ENCODE results near the gene MUS81.

MUS81 gene

GRCh38 chr11:65861533-65862183, 1.4 kb downstream of the MUS81 start:
- Mint-ChIP-seq H3K36me3 (ENCODE audit: low read depth) (peaks cover 45% of the 10 kb centered on the region), H3K27me3 (ENCODE audit: low read depth) (no peaks in the 10 kb centered on the region), H3K4me1 (ENCODE audit: low read depth) (peaks cover 30% of the 10 kb centered on the region), H3K4me3 (peak overlapping the region; percentile 91), H3K27ac (peak overlapping the region; percentile 93), H3K9me3 (no peaks in the 10 kb centered on the region)
- DNase-seq (ENCODE audit: low spot score): no peak

DNA sequence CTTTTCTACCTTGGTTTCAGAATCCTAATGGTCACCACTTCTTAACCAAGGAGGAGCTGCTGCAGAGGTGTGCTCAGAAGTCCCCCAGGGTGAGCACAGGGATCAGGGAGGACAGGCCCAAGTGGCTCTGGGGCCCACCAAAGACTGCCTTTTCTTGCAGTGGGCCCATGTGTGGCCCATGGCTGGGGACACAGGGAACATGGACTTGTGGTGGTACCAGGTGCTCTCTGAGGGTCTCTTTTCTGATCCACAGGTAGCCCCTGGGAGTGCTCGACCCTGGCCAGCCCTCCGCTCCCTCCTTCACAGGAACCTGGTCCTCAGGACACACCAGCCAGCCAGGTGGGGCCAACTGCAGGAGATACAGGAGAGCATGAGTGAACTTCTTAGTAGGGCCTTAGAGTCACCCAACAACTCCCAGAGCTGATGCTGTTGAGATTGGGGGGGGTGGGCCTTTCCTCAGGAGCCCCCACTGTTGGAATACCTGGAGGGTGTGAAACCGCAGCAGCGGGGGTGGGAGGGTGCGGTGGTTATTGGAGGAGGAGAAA, 2.0 kb downstream of the MUS81 start:
- DNase-seq (ENCODE audit: low spot score): no peak
- Mint-ChIP-seq H3K27ac (peak overlapping the region; percentile 13), H3K4me1 (ENCODE audit: low read depth) (peaks cover 28% of the 10 kb centered on the region), H3K9me3 (no peaks in the 10 kb centered on the region), H3K27me3 (ENCODE audit: low read depth) (no peaks in the 10 kb centered on the region), H3K36me3 (ENCODE audit: low read depth) (peaks cover 48% of the 10 kb centered on the region), H3K4me3 (peak overlapping the region; percentile 44)

- Mint-ChIP-seq H3K36me3 (ENCODE audit: low read depth) (peaks cover 48% of the 10 kb centered on the region), H3K4me3 (peak overlapping the region; percentile 44), H3K27me3 (ENCODE audit: low read depth) (no peaks in the 10 kb centered on the region), H3K27ac (peak overlapping the region; percentile 13), H3K9me3 (no peaks in the 10 kb centered on the region), H3K4me1 (ENCODE audit: low read depth) (peaks cover 27% of the 10 kb centered on the region)
- DNase-seq (ENCODE audit: low spot score): no peak
Observed at GRCh38 chr11:65862941-65863888, 3.0 kb downstream of the MUS81 start.

GRCh38 chr11:65863889-65864705, 3.9 kb downstream of the MUS81 start:
- Mint-ChIP-seq H3K27me3 (ENCODE audit: low read depth) (no peaks in the 10 kb centered on the region), H3K27ac (peak overlapping the region; percentile 36), H3K4me1 (ENCODE audit: low read depth) (peaks cover 21% of the 10 kb centered on the region), H3K9me3 (no peaks in the 10 kb centered on the region), H3K36me3 (ENCODE audit: low read depth) (peaks cover 48% of the 10 kb centered on the region), H3K4me3 (no peak overlapping the region)
- no peak for DNase-seq (ENCODE audit: low spot score)

- peaks cover 48% of the 10 kb centered on the region for H3K36me3 Mint-ChIP-seq (ENCODE audit: low read depth)
- no peak overlapping the region for H3K4me3 Mint-ChIP-seq
Observed at GRCh38 chr11:65864706-65865471, 4.7 kb downstream of the MUS81 start.

DNA sequence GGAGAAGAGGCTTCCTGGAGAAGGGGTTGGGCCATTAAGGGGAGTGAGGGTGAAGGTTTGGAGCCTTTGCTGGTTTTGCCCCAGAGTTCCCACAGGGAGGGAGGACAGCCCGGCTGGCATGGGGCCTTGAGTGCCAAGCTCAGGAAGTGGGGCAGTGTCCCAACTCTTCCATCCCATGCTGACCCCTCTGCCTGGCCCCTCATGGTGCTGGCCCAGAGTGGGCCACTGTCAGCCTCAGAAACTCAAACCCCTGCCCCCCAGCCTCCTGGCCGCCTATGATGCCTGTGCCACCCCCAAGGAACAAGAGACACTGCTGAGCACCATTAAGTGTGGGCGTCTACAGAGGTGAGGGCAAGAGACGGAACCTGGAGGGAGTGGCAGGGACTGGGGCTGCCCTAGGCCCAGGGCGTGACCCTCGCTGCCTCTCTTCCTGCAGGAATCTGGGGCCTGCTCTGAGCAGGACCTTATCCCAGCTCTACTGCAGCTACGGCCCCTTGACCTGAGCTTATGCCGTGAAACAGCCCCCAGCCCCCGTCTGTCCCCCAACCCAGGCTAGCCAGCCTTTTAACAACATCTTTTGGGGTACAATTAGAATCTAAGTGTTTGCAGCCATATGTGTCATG, 5.4 kb downstream of the MUS81 start:
- H3K4me3 Mint-ChIP-seq: no peak overlapping the region
- H3K4me1 Mint-ChIP-seq (ENCODE audit: low read depth): peaks cover 22% of the 10 kb centered on the region
- H3K9me3 Mint-ChIP-seq: no peaks in the 10 kb centered on the region
- H3K27ac Mint-ChIP-seq: no peak overlapping the region
- no peak for DNase-seq (ENCODE audit: low spot score)
- H3K36me3 Mint-ChIP-seq (ENCODE audit: low read depth): peaks cover 47% of the 10 kb centered on the region
- H3K27me3 Mint-ChIP-seq (ENCODE audit: low read depth): no peaks in the 10 kb centered on the region

More at GRCh38 chr11:65864706-65865471, 4.7 kb downstream of the MUS81 start:
- H3K27ac Mint-ChIP-seq: peak overlapping the region; percentile 36
- no peaks in the 10 kb centered on the region for H3K27me3 Mint-ChIP-seq (ENCODE audit: low read depth)
- DNase-seq (ENCODE audit: low spot score): no peak
- H3K4me1 Mint-ChIP-seq (ENCODE audit: low read depth): peaks cover 18% of the 10 kb centered on the region
- no peaks in the 10 kb centered on the region for H3K9me3 Mint-ChIP-seq

- H3K27ac Mint-ChIP-seq: no peak overlapping the region
- H3K27me3 Mint-ChIP-seq (ENCODE audit: low read depth): no peaks in the 10 kb centered on the region
- H3K4me3 Mint-ChIP-seq: no peak overlapping the region
- no peak for DNase-seq (ENCODE audit: low spot score)
- peaks cover 40% of the 10 kb centered on the region for H3K36me3 Mint-ChIP-seq (ENCODE audit: low read depth)
- peaks cover 25% of the 10 kb centered on the region for H3K4me1 Mint-ChIP-seq (ENCODE audit: low read depth)
- no peaks in the 10 kb centered on the region for H3K9me3 Mint-ChIP-seq
Observed at GRCh38 chr11:65866509-65867283, 6.5 kb downstream of the MUS81 start.

- Mint-ChIP-seq H3K9me3 (no peaks in the 10 kb centered on the region), H3K27ac (no peak overlapping the region), H3K4me3 (no peak overlapping the region), H3K27me3 (ENCODE audit: low read depth) (no peaks in the 10 kb centered on the region), H3K36me3 (ENCODE audit: low read depth) (peaks cover 35% of the 10 kb centered on the region), H3K4me1 (ENCODE audit: low read depth) (peaks cover 21% of the 10 kb centered on the region)
- no peak for DNase-seq (ENCODE audit: low spot score)
Observed at GRCh38 chr11:65867284-65868071, 7.2 kb downstream of the MUS81 start.

DNA sequence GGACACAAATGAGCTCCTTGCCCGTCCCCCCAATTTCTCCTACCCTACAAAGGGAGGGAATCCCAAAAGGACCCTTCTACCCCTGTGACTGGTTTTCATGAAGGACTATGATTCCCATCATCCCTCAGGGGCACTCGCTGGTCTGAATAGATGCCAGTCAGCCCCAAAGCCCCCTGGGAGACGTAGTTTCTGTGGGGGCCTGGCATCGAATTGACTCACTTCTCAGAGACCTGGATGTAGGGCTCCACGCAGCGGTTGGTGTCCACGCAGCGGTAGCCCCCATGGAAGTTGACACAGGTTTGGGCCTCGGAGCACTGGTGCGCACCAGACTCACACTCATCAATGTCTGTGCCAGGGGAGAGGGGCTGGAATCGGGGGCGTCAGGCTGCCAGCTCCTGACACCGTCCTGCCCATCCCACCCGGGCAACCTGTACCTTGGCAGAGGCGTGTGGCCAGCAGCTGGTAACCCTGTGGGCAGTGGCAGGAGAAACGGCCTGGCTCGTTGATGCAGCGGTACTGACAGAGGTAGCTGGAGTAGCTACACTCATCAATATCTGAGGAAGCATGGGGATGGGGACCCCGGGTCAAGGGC, 7.9 kb downstream of the MUS81 start:
- no peaks in the 10 kb centered on the region for H3K9me3 Mint-ChIP-seq
- no peak overlapping the region for H3K4me3 Mint-ChIP-seq
- no peak for DNase-seq (ENCODE audit: low spot score)
- peaks cover 3% of the 10 kb centered on the region for H3K27me3 Mint-ChIP-seq (ENCODE audit: low read depth)
- peaks cover 28% of the 10 kb centered on the region for H3K36me3 Mint-ChIP-seq (ENCODE audit: low read depth)
- peaks cover 18% of the 10 kb centered on the region for H3K4me1 Mint-ChIP-seq (ENCODE audit: low read depth)
- H3K27ac Mint-ChIP-seq: no peak overlapping the region

DNA sequence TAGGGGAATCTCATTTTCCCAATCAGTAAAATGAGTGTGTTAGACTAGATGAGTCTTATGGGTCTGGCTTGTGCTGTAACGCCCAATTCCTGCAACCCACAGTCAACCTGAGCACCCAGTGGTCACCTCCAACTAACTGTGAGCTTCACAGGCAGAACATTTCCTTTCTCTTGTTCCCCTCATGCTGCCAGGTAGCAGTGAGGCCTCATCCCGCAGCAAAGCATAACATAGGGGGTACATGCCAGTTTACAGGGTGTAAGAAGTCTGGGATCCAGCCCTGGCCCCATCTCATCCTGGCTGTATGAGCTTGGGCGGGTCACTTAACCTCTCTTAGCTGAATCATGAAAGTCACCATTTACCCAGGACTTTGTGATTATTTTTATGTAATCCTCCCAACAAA, 8.7 kb downstream of the MUS81 start:
- Mint-ChIP-seq H3K9me3 (no peaks in the 10 kb centered on the region), H3K27ac (no peak overlapping the region), H3K4me1 (ENCODE audit: low read depth) (peaks cover 21% of the 10 kb centered on the region), H3K36me3 (ENCODE audit: low read depth) (peaks cover 24% of the 10 kb centered on the region), H3K27me3 (ENCODE audit: low read depth) (peaks cover 3% of the 10 kb centered on the region), H3K4me3 (no peak overlapping the region)
- DNase-seq (ENCODE audit: low spot score): no peak

- no peak for DNase-seq (ENCODE audit: low spot score)
- Mint-ChIP-seq H3K4me3 (no peak overlapping the region), H3K36me3 (ENCODE audit: low read depth) (peaks cover 19% of the 10 kb centered on the region), H3K9me3 (no peaks in the 10 kb centered on the region), H3K4me1 (ENCODE audit: low read depth) (peaks cover 19% of the 10 kb centered on the region), H3K27me3 (ENCODE audit: low read depth) (peaks cover 3% of the 10 kb centered on the region), H3K27ac (peak overlapping the region; percentile 15)
Observed at GRCh38 chr11:65869643-65870306, 9.5 kb downstream of the MUS81 start.

Data from T-helper 2 cell treated with Interferon-gamma antibody and Interleukin-4, amounts not matched to agents 5 μg/mL and 100 μg/mL, for 36 hours (primary cell).